MCF 10A (cell line): Measurements from ENCODE around the gene TMEM132D. TPM values are rescaled to one million over a fixed set of nuclear protein-coding genes. Genes with fewer than 3 reads are reported as not detected.

Source experiments
- BruUV-seq: library from RNA; stranded (reverse); fragments of 400-500 nt; replicated peaks from 2 replicates; lab custom pipeline; 2021; lab: Mats Ljungman, UMichigan
- CTCF ChIA-PET: fragments of 300-600 bp; sonication (Branson Sonifier 250); formaldehyde crosslinking; extraction: SDS; loops from one replicate; lab custom pipeline; 2021; ENCODE audit warnings: antibody characterized with exemption, inconsistent platforms; lab: Yijun Ruan, JAX
- POLR2A ChIA-PET: fragments of 300-600, 350-650 bp; sonication (Branson Sonifier 250); formaldehyde crosslinking; extraction: SDS; loops from one replicate; lab custom pipeline; 2020; ENCODE audit warnings: antibody characterized with exemption, inconsistent platforms; lab: Yijun Ruan, JAX
- DNase-seq: peaks from one replicate; pipeline ENCODE4 v3.0.0-alpha.2; 2018; ENCODE audit not compliant: unreplicated experiment
- H3K27ac Mint-ChIP-seq: one replicate; pipeline ENCODE4 v1.8.0; 2022; ENCODE audit warnings: mild to moderate bottlenecking, low read depth, mixed read lengths; ENCODE audit not compliant: unreplicated experiment
- H3K27me3 Mint-ChIP-seq: one replicate; pipeline ENCODE4 v1.8.0; 2022; ENCODE audit warnings: mixed read lengths; ENCODE audit not compliant: insufficient read depth, unreplicated experiment
- H3K36me3 Mint-ChIP-seq: one replicate; pipeline ENCODE4 v1.8.0; 2022; ENCODE audit warnings: mild to moderate bottlenecking, moderate library complexity, mixed read lengths; ENCODE audit not compliant: insufficient read depth, unreplicated experiment
- H3K4me1 Mint-ChIP-seq: one replicate; pipeline ENCODE4 v1.8.0; 2022; ENCODE audit warnings: mixed read lengths; ENCODE audit not compliant: insufficient read depth, unreplicated experiment
- H3K4me3 Mint-ChIP-seq: one replicate; pipeline ENCODE4 v1.8.0; 2022; ENCODE audit warnings: mild to moderate bottlenecking, moderate library complexity, mixed read lengths; ENCODE audit not compliant: unreplicated experiment
- H3K9me3 Mint-ChIP-seq: one replicate; pipeline ENCODE4 v1.8.0; 2022; ENCODE audit warnings: mixed read lengths; ENCODE audit not compliant: unreplicated experiment
- intact Hi-C: fragments of 100-400 bp; cut with micrococcal nuclease; formaldehyde crosslinking; loops from 2 replicates; pipeline ENCODE4 v1.14.1; 2022
- total RNA-seq: library from RNA; stranded (reverse); gene quantifications from 2 replicates; pipeline ENCODE4 v1.2.3, GENCODE V29; 2022
- TF ChIP-seq, protein P1 (sequence below): fragments of 200-600 bp; IDR thresholded peaks from one replicate; pipeline ENCODE4 v1.8.0; 2022; ENCODE audit warnings: antibody characterized with exemption, mild to moderate bottlenecking; ENCODE audit not compliant: unreplicated experiment

The TMEM132D gene
- total RNA-seq, 1 experiment from 2014 or later, result not detected

DNA sequence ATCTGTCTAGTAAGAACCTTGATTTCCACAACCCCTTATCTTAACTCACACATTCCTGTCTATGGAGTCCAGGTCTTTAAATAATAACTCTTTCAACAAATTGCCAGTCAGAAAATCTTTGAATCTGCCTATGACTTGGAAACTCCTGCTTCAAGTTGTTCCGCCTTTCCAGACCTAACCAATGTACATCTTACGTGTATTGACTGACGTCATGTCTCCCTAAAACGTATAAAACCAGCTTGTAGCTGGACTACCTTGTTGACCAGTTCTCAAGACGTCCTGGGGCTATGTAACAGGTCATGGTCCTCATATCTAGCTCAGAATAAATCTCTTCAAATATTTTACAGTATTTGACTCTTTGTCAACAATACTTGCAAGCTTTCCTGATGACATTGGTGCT lies 337.0 kb downstream of the TMEM132D start:
- Mint-ChIP-seq H3K27ac (no peak overlapping the region), H3K9me3 (peaks cover 7% of the 10 kb centered on the region), H3K4me3 (no peak overlapping the region), H3K4me1 (no peaks in the 10 kb centered on the region), H3K27me3 (no peaks in the 10 kb centered on the region), H3K36me3 (no peaks in the 10 kb centered on the region)
- TF ChIP-seq, protein P1, sequence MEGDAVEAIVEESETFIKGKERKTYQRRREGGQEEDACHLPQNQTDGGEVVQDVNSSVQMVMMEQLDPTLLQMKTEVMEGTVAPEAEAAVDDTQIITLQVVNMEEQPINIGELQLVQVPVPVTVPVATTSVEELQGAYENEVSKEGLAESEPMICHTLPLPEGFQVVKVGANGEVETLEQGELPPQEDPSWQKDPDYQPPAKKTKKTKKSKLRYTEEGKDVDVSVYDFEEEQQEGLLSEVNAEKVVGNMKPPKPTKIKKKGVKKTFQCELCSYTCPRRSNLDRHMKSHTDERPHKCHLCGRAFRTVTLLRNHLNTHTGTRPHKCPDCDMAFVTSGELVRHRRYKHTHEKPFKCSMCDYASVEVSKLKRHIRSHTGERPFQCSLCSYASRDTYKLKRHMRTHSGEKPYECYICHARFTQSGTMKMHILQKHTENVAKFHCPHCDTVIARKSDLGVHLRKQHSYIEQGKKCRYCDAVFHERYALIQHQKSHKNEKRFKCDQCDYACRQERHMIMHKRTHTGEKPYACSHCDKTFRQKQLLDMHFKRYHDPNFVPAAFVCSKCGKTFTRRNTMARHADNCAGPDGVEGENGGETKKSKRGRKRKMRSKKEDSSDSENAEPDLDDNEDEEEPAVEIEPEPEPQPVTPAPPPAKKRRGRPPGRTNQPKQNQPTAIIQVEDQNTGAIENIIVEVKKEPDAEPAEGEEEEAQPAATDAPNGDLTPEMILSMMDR, result no peak
- CTCF ChIA-PET, result no interaction called here
- DNase-seq, result no peak
- no TSS peak for BruUV-seq
- POLR2A ChIA-PET, result no interaction called here
- intact Hi-C loops, result no loop called here

DNA sequence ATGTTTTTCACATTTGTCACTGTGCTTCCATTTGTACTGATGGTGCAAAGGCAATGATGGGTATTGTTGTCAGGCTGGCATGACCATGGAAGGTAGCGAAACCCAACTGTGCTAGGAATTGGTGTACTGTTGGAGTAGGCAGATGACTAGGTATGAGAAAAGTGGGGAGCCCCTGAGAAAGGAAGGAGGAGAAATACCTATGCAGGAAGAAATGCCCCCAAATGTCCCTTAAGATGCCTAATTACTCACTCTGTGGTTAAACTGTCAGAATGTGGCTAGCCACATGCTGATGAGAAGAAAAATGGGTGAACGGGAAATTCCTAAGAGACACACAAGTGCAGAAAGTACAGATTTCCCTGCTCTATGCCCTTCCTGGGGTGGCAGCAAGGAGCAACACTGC lies 339.1 kb downstream of the TMEM132D start:
- no peak for DNase-seq
- no peaks in the 10 kb centered on the region for H3K36me3 Mint-ChIP-seq
- H3K27me3 Mint-ChIP-seq, result no peaks in the 10 kb centered on the region
- TF ChIP-seq, protein P1, result no peak
- no peak overlapping the region for H3K4me3 Mint-ChIP-seq
- H3K27ac Mint-ChIP-seq, result no peak overlapping the region
- BruUV-seq, result no TSS peak
- ChIA-PET POLR2A (no interaction called here), CTCF (no interaction called here)
- H3K9me3 Mint-ChIP-seq, result no peaks in the 10 kb centered on the region
- intact Hi-C loops, result no loop called here
- H3K4me1 Mint-ChIP-seq, result no peaks in the 10 kb centered on the region

GRCh38 chr12:129563266-129563665 lies 340.6 kb downstream of the TMEM132D start:
- TF ChIP-seq, protein P1, result no peak
- ChIA-PET POLR2A (no interaction called here), CTCF (no interaction called here)
- H3K4me1 Mint-ChIP-seq, result no peaks in the 10 kb centered on the region
- no peak overlapping the region for H3K27ac Mint-ChIP-seq
- BruUV-seq, result no TSS peak
- H3K9me3 Mint-ChIP-seq, result no peaks in the 10 kb centered on the region
- H3K36me3 Mint-ChIP-seq, result no peaks in the 10 kb centered on the region
- H3K27me3 Mint-ChIP-seq, result no peaks in the 10 kb centered on the region
- DNase-seq, result no peak
- intact Hi-C loops, result no loop called here
- H3K4me3 Mint-ChIP-seq, result no peak overlapping the region

- Mint-ChIP-seq H3K27me3 (no peaks in the 10 kb centered on the region), H3K36me3 (no peaks in the 10 kb centered on the region), H3K27ac (no peak overlapping the region), H3K4me1 (no peaks in the 10 kb centered on the region), H3K4me3 (no peak overlapping the region), H3K9me3 (no peaks in the 10 kb centered on the region)
- no TSS peak for BruUV-seq
- ChIA-PET POLR2A (no interaction called here), CTCF (no interaction called here)
- no peak for DNase-seq
- intact Hi-C loops, result no loop called here
- TF ChIP-seq, protein P1, result no peak
Measured at GRCh38 chr12:129561304-129561703, 342.5 kb downstream of the TMEM132D start.
